PFSK-1 (cell line): ENCODE measurements around the gene PTS.

ENCODE experiments used
- POLR2AphosphoS5 ChIP-seq: IDR thresholded peaks from 2 replicates; pipeline ENCODE4 v1.6.1; 2012; ENCODE audit warnings: low read depth, mild to moderate bottlenecking, control low read depth, low read length, moderate library complexity
- REST ChIP-seq, 2 experiments: IDR thresholded peaks; 2 replicates each; pipeline versions ENCODE4 v1.6.1 to v1.8.0; 2011 to 2012; ENCODE audit warnings: low read depth in 2 of 2, low read length in 2 of 2, control low read depth in 1 of 2, inconsistent platforms in 1 of 2, mild to moderate bottlenecking in 1 of 2, moderate library complexity in 1 of 2; ENCODE audit not compliant: insufficient read depth in 1 of 2

GRCh38 chr11:112211536-112211935, 14.7 kb upstream of the PTS start:
- TF ChIP-seq POLR2AphosphoS5 = no peak
- no peak for TF ChIP-seq REST (IDR thresholded peaks at IDR 0.05; ENCODE audit: insufficient read depth in 1 of 2, low read depth in 2 of 2, low read length in 2 of 2)
